GM23248 (cell line): ENCODE measurements around the gene SYTL3. TPM values are rescaled to one million over a fixed set of nuclear protein-coding genes. Genes with fewer than 3 reads are reported as not detected.
"Not testable (repeated sequence)": the region's sequence is repeated elsewhere in the genome, so short reads cannot be mapped to it uniquely, and the experiment has no call there.

Experiments used
- DNase-seq: peaks from one replicate; pipeline ENCODE4 v3.0.0-alpha.2; 2015
- H2AFZ ChIP-seq: fragments of 200-600 bp; sonication (generic); 2 replicates; pipeline ENCODE4 v1.6.1; 2016; ENCODE audit warnings: antibody characterized with exemption
- H3F3A ChIP-seq: fragments of 200-600 bp; sonication (generic); 2 replicates; pipeline ENCODE4 v1.6.1; 2016; ENCODE audit warnings: mild to moderate bottlenecking, antibody characterized with exemption, mixed run types; ENCODE audit not compliant: insufficient read depth
- H3K27ac ChIP-seq: fragments of 200-600 bp; sonication (generic); 2 replicates; pipeline ENCODE4 v1.5.1; 2016; ENCODE audit warnings: mild to moderate bottlenecking
- H3K27me3 ChIP-seq: fragments of 200-600 bp; sonication (generic); replicated peaks from 2 replicates; pipeline ENCODE4 v1.6.1; 2016; ENCODE audit warnings: mild to moderate bottlenecking; ENCODE audit not compliant: insufficient read depth
- H3K36me3 ChIP-seq: fragments of 200-600 bp; sonication (generic); 2 replicates; pipeline ENCODE4 v1.6.1; 2016; ENCODE audit warnings: low read depth, mild to moderate bottlenecking
- H3K4me1 ChIP-seq: fragments of 200-600 bp; sonication (generic); 2 replicates; pipeline ENCODE4 v1.6.1; 2016; ENCODE audit warnings: mild to moderate bottlenecking; ENCODE audit not compliant: insufficient read depth
- H3K4me2 ChIP-seq: fragments of 200-600 bp; sonication (generic); one replicate; pipeline ENCODE4 v1.6.1; 2016; ENCODE audit warnings: mild to moderate bottlenecking; ENCODE audit not compliant: unreplicated experiment
- H3K4me3 ChIP-seq: fragments of 200-600 bp; sonication (generic); 2 replicates; pipeline ENCODE4 v1.5.1; 2016; ENCODE audit warnings: mild to moderate bottlenecking
- H3K79me2 ChIP-seq: fragments of 200-600 bp; sonication (generic); 2 replicates; pipeline ENCODE4 v1.6.1; 2016; ENCODE audit warnings: mild to moderate bottlenecking; ENCODE audit not compliant: insufficient read depth
- H3K9ac ChIP-seq: fragments of 200-600 bp; sonication (generic); 2 replicates; pipeline ENCODE4 v1.6.1; 2016; ENCODE audit warnings: mild to moderate bottlenecking
- H3K9me2 ChIP-seq: fragments of 200-600 bp; sonication (generic); 2 replicates; pipeline ENCODE4 v1.6.1; 2016; ENCODE audit warnings: mixed run types, mild to moderate bottlenecking, moderate library complexity; ENCODE audit not compliant: insufficient read depth
- H3K9me3 ChIP-seq: fragments of 200-600 bp; sonication (generic); one replicate; pipeline ENCODE4 v1.6.1; 2017; ENCODE audit warnings: low read depth
- H4K20me1 ChIP-seq: fragments of 200-600 bp; sonication (generic); 2 replicates; pipeline ENCODE4 v1.6.0; 2016; ENCODE audit not compliant: insufficient read depth
- EZH2 ChIP-seq: fragments of 200-600 bp; sonication (generic); IDR thresholded peaks from 2 replicates; pipeline ENCODE4 v1.6.1; 2018; ENCODE audit warnings: antibody characterized with exemption, mild to moderate bottlenecking; ENCODE audit not compliant: insufficient read depth, poor library complexity, severe bottlenecking
- EZH2phosphoT487 ChIP-seq: fragments of 200-600 bp; sonication (generic); IDR thresholded peaks from 2 replicates; pipeline ENCODE4 v1.6.1; 2018; ENCODE audit warnings: antibody characterized with exemption, moderate library complexity, mild to moderate bottlenecking, low read depth; ENCODE audit not compliant: insufficient read depth
- WGBS, 2 experiments: methylation state at CpG; one replicate each; pipeline ENCODE4 v1.1.6; 2015 to 2017; ENCODE audit warnings: low lambda C conversion rate in 2 of 2, low coverage in 1 of 2; ENCODE audit errors: missing lambda C conversion rate in 2 of 2; 5-methylcytosine and 5-hydroxymethylcytosine counted together
- in situ Hi-C: fragments of 300-500 bp; cut with MboI; formaldehyde crosslinking; loops from 2 replicates; pipeline ENCODE4 v1.15.0; 2020
- polyA plus RNA-seq: library from polyadenylated mRNA; unstranded; fragments of >200 nt; fragmentation: Nextera tagmentation; extraction: Ambion mirVana; gene quantifications from 2 replicates; pipeline ENCODE4 v1.2.1, GENCODE V29; 2016
- total RNA-seq: library from RNA; depleted of rRNA; stranded (reverse); fragments of >200 nt; shearing (Covaris generic); gene quantifications from 2 replicates; pipeline ENCODE4 v1.2.3, GENCODE V29; 2014

SYTL3 gene
- total and polyA plus RNA-seq, 2 experiments from 2014 or later: 2.1 to 2.3 TPM

DNA sequence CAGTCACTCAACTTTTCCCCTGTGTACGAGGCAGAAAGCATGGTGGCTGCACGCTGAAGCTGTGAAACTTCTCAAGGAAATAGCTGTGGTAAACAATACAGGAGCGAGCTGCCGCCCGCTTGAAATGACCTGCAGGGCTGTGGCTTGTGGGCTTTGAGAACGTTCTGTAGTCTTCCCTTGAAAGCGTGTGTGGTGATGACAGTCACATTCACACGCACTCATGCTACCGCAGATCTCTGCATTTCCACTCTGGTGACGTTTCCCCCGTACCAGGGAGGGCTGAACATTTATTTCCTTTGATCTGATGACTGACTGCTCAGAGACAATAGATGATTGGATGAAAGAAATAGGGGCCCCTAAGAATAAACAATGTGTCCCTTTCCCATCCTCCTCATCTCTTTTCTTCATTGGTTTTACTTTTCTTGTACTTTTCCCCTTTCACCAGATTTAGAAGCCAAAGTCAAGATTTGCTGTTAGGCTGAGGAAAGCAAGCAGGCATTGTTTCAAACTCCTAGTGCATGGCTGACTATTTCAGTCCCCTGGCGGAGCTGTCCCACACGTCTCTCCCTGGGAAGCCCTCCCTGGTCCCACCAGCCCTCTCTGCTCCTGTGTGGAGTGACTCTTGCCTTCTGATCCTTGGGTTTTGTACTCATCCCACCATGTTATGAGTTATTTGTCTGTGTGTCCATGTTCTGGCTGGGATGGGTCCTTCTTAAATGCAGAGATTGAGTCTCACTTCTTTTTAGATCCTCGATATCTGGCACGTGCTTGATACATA lies 3.9 kb downstream of the SYTL3 start:
- no peaks in the 10 kb centered on the region for H3K79me2 ChIP-seq
- in situ Hi-C loops: no loop called here
- no peaks in the 10 kb centered on the region for H3K27me3 ChIP-seq
- H3K9me2 ChIP-seq: no peaks in the 10 kb centered on the region
- 94 to 95% methylated on average over 15 of the region's 15 CpGs for whole genome bisulfite sequencing, 2 experiments
- no peak overlapping the region for H3K4me3 ChIP-seq
- H3K4me2 ChIP-seq: peak overlapping the region; percentile 80
- H2AFZ ChIP-seq: peak overlapping the region; percentile 58
- H3K36me3 ChIP-seq: no peaks in the 10 kb centered on the region
- H3K9ac ChIP-seq: peak overlapping the region; percentile 86
- peaks cover 54% of the 10 kb centered on the region for H3K4me1 ChIP-seq
- TF ChIP-seq EZH2phosphoT487 (no peak), EZH2 (no peak)
- H3K27ac ChIP-seq: peak overlapping the region; percentile 99
- H3F3A ChIP-seq: peaks cover 61% of the 10 kb centered on the region
- no peaks in the 10 kb centered on the region for H3K9me3 ChIP-seq
- no peaks in the 10 kb centered on the region for H4K20me1 ChIP-seq
- no peak for DNase-seq

DNA sequence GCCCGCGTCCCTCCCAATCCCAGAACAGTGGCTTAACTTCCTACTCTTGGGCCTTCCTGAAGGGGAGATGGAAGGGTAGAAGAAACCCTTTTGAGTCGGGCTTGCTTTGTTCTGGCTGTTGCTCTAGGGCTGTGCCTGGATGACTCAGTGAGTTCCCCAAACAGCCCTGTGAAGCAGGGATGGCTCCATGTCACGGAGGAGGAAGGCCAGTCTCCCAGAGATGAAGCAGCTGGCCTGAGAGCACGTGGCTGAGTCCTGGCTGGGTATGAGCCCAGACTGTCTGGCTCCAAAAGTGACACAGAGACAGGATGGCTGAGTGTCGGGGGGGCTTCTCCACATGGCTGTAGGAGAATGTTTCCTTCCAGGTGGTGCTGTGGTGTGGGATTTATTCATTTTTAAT lies 4.6 kb downstream of the SYTL3 start:
- Histone ChIP-seq H3K9ac (peak overlapping the region; percentile 86), H3K4me1 (peaks cover 46% of the 10 kb centered on the region), H2AFZ (peak overlapping the region; percentile 58), H3K36me3 (no peaks in the 10 kb centered on the region), H3K79me2 (no peaks in the 10 kb centered on the region), H3F3A (peaks cover 53% of the 10 kb centered on the region), H4K20me1 (no peaks in the 10 kb centered on the region), H3K4me2 (peak overlapping the region; percentile 80), H3K27ac (peak overlapping the region; percentile 99), H3K9me2 (no peaks in the 10 kb centered on the region), H3K27me3 (no peaks in the 10 kb centered on the region), H3K9me3 (no peaks in the 10 kb centered on the region), H3K4me3 (peak overlapping the region; percentile 57)
- in situ Hi-C loops: no loop called here
- TF ChIP-seq EZH2: no peak
- no peak for TF ChIP-seq EZH2phosphoT487
- DNase-seq: peak; percentile 97
- WGBS, 2 experiments: 29 to 37% methylated on average over 6 of the region's 6 CpGs

DNA sequence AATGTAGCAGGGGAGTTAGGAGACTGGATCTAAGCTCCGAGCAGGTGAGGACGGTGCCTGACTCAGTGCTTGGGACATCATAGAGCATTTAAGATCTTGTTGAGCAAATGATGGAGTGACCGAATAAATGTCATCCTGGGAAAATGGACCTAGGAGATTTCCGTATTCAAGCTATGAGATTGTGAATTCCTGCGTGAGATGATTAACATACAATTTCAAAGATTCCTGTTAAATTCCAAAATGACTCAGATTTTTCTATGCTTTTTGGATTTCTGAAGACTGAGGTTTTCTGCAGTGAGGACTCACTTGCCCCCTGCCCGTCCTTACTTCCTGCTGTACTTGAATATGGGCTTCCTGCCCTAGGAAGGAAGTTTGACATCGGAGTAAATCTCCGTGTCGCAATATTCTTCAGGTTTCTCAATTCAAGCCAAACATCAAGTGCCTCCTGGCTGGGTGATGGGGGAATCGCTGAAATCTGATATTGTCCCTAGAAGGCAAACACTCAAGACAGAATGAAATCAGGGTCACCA lies 5.2 kb downstream of the SYTL3 start:
- DNase-seq: peak; percentile 89
- in situ Hi-C loops: no loop called here
- peak overlapping the region; percentile 58 for H2AFZ ChIP-seq
- TF ChIP-seq EZH2 (no peak), EZH2phosphoT487 (no peak)
- H3K9ac ChIP-seq: peak overlapping the region; percentile 86
- H3K9me3 ChIP-seq: no peaks in the 10 kb centered on the region
- H3K27ac ChIP-seq: peak overlapping the region; percentile 99
- H3F3A ChIP-seq: peaks cover 48% of the 10 kb centered on the region
- peak overlapping the region; percentile 80 for H3K4me2 ChIP-seq
- H3K36me3 ChIP-seq: no peaks in the 10 kb centered on the region
- peaks cover 41% of the 10 kb centered on the region for H3K4me1 ChIP-seq
- no peaks in the 10 kb centered on the region for H4K20me1 ChIP-seq
- peak overlapping the region; percentile 57 for H3K4me3 ChIP-seq
- no peaks in the 10 kb centered on the region for H3K27me3 ChIP-seq
- H3K79me2 ChIP-seq: no peaks in the 10 kb centered on the region
- WGBS, 2 experiments: 16 to 19% methylated on average over 10 of the region's 10 CpGs
- H3K9me2 ChIP-seq: no peaks in the 10 kb centered on the region

DNA sequence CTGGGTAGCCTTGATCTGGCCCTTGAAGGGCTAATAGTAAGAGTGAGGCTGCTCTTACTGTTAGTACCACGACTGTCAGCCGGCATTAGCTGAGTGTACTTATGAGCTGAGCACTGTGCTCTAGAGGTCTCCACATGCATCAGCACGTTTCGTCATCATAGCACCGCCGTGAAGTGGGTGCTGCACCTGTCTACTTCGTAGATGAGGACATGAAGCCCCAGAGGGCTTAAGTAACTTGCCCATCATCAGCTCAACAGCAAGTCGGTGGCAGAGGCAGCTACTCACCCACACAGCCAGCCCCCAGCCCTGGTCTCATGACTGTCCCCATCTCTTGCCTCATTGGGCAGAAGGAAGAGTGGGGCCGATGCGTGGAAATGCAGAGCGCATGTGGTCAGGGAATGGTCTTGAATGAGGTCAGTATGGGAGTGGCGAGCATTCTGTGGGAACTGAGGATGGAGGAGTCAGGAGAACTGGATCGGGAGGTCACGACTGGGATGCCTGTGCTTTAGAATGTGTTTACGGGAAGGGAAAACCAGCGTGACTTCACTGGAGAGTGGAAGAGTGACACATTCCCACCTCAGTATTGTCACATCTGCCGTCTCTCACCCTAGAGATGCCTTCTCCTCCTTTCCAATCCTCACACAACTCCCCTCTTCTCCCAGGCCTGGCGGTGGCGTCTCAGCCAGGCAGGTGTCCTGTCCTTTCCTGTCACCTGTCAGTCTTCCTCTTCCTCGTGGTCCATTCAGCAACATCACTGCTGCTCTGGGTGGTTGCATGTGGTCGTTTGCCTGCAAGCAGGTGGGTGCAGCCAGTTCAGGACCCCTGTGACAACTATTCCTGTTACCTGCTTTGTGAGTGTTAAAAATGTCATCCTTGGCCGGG lies 6.0 kb downstream of the SYTL3 start:
- Histone ChIP-seq H3K4me2 (peak overlapping the region; percentile 80), H3K4me3 (peak overlapping the region; percentile 57), H3K27ac (peak overlapping the region; percentile 99), H4K20me1 (no peaks in the 10 kb centered on the region), H2AFZ (no peak overlapping the region; the same call in 1 of the 2 replicates), H3K36me3 (no peaks in the 10 kb centered on the region), H3K27me3 (no peaks in the 10 kb centered on the region), H3K4me1 (peaks cover 33% of the 10 kb centered on the region), H3F3A (peaks cover 44% of the 10 kb centered on the region), H3K9ac (peak overlapping the region; percentile 86), H3K79me2 (no peaks in the 10 kb centered on the region), H3K9me3 (no peaks in the 10 kb centered on the region), H3K9me2 (no peaks in the 10 kb centered on the region)
- peak; percentile 34 for DNase-seq
- TF ChIP-seq EZH2 (no peak), EZH2phosphoT487 (no peak)
- 89 to 92% methylated on average over 21 to 22 of the region's 22 CpGs for WGBS, 2 experiments
- in situ Hi-C loops: no loop called here

DNA sequence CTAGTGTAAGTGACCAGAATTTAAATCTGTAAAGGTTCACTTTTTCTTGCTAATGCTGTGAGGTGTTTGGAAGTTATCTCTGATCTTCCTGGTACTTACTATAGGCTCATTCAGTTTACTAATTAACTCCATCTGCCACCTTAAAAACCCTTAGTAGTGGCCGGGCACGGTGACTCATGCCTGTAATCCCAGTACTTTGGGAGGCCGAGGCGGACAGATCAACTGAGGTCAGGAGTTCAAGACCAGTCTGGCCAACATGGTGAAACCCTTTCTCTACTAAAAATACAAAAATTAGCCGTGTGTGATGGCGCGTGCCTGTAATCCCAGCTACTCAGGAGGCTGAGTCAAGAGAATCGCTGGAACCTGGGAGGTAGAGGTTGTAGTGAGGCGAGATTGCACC lies 7.1 kb downstream of the SYTL3 start:
- H3K4me3 ChIP-seq, H4K20me1 ChIP-seq, H3K9me2 ChIP-seq, H3K36me3 ChIP-seq, H3K9me3 ChIP-seq, in situ Hi-C loops, H2AFZ ChIP-seq, H3K79me2 ChIP-seq, H3K27me3 ChIP-seq: not testable (repeated sequence)
- Histone ChIP-seq H3K27ac (peak overlapping the region; percentile 48), H3K9ac (0 out of 2 replicates have a peak overlapping the region, but pooled peaks have one; percentile 18), H3F3A (peaks cover 44% of the 10 kb centered on the region), H3K4me1 (peaks cover 33% of the 10 kb centered on the region), H3K4me2 (peak overlapping the region; percentile 16)
- peak; percentile 67 for DNase-seq
- WGBS, 2 experiments: 18 to 22% methylated on average over 9 of the region's 9 CpGs
